Naive thymus-derived CD8-positive, alpha-beta T cell (primary cell): ENCODE measurements around the gene PELI3. TPM values are rescaled to one million over a fixed set of nuclear protein-coding genes. Genes with fewer than 3 reads are reported as not detected.

ENCODE experiments used
- ATAC-seq, 2 donors: fragments of 150-1000 bp; cut with Tn5 transposase in 1 of 2; sonication (Bioruptor Pico), chemical (Tn5 transposase) in 1 of 2; 1 replicate in 1 of 2; 2 replicates in 1 of 2; pipeline ENCODE4 v1.10.0; 2021; ENCODE audit warnings: mild to moderate bottlenecking in 2 of 2, moderate library complexity in 2 of 2
- POLR2A ChIA-PET: fragments of 350-600 bp; sonication (Branson Sonifier 250); formaldehyde crosslinking; loops from one replicate; lab custom pipeline; 2021; ENCODE audit warnings: antibody characterized with exemption; lab: Charles Lee
- DNase-seq, 10 donors: peaks; one replicate each; pipeline versions ENCODE4 v3.0.0 to v3.0.0-alpha.2; 2020 to 2022
- H3K27ac Mint-ChIP-seq, 10 donors: one replicate each; pipeline ENCODE4 v1.8.0; 2020 to 2022; ENCODE audit warnings: mild to moderate bottlenecking in 10 of 10, mixed read lengths in 10 of 10, moderate library complexity in 4 of 10, inconsistent platforms in 1 of 10
- H3K27me3 Mint-ChIP-seq, 5 donors: one replicate each; pipeline ENCODE4 v1.8.0; 2021 to 2022; ENCODE audit warnings: mixed read lengths in 5 of 5
- H3K36me3 Mint-ChIP-seq, 3 donors: one replicate each; pipeline ENCODE4 v1.8.0; 2020 to 2022; ENCODE audit warnings: mixed read lengths in 3 of 3, mild to moderate bottlenecking in 2 of 3, inconsistent platforms in 1 of 3
- H3K4me1 Mint-ChIP-seq, 4 donors: one replicate each; pipeline ENCODE4 v1.8.0; 2021 to 2022; ENCODE audit warnings: mixed read lengths in 4 of 4
- H3K4me3 Mint-ChIP-seq, 10 donors: one replicate each; pipeline ENCODE4 v1.8.0; 2020 to 2022; ENCODE audit warnings: mild to moderate bottlenecking in 10 of 10, mixed read lengths in 10 of 10, moderate library complexity in 6 of 10, inconsistent platforms in 1 of 10
- H3K9me3 Mint-ChIP-seq, 9 donors: one replicate each; pipeline ENCODE4 v1.8.0; 2020 to 2022; ENCODE audit warnings: mixed read lengths in 9 of 9, mild to moderate bottlenecking in 3 of 9, inconsistent platforms in 1 of 9, moderate library complexity in 1 of 9
- polyA plus RNA-seq, 3 donors: library from polyadenylated mRNA; unstranded; fragments of 300-500 nt; fragmentation: Illumina TruSeq; gene quantifications; one replicate each; pipeline ENCODE4 v1.2.3, GENCODE V29; 2021
- total RNA-seq, 8 experiments: library from RNA in 2 of 8; stranded (reverse) in 2 of 8; gene quantifications; one replicate each; pipeline ENCODE4 v1.2.3 and lab custom pipeline; 2021 to 2026

The PELI3 gene, protein sequence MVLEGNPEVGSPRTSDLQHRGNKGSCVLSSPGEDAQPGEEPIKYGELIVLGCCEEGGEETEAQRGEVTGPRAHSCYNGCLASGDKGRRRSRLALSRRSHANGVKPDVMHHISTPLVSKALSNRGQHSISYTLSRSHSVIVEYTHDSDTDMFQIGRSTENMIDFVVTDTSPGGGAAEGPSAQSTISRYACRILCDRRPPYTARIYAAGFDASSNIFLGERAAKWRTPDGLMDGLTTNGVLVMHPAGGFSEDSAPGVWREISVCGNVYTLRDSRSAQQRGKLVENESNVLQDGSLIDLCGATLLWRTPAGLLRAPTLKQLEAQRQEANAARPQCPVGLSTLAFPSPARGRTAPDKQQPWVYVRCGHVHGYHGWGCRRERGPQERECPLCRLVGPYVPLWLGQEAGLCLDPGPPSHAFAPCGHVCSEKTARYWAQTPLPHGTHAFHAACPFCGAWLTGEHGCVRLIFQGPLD
- total RNA-seq (10 to 100 TPM; 15.0 to 16.3 TPM), polyA plus RNA-seq (1 to 10 TPM; 2.7 to 4.1 (median 3.4) TPM), total RNA-seq (lab: John Stamatoyannopoulos, UW) (7.2 to 17.3 (median 10.1) reads per million in 6 experiments)

DNA sequence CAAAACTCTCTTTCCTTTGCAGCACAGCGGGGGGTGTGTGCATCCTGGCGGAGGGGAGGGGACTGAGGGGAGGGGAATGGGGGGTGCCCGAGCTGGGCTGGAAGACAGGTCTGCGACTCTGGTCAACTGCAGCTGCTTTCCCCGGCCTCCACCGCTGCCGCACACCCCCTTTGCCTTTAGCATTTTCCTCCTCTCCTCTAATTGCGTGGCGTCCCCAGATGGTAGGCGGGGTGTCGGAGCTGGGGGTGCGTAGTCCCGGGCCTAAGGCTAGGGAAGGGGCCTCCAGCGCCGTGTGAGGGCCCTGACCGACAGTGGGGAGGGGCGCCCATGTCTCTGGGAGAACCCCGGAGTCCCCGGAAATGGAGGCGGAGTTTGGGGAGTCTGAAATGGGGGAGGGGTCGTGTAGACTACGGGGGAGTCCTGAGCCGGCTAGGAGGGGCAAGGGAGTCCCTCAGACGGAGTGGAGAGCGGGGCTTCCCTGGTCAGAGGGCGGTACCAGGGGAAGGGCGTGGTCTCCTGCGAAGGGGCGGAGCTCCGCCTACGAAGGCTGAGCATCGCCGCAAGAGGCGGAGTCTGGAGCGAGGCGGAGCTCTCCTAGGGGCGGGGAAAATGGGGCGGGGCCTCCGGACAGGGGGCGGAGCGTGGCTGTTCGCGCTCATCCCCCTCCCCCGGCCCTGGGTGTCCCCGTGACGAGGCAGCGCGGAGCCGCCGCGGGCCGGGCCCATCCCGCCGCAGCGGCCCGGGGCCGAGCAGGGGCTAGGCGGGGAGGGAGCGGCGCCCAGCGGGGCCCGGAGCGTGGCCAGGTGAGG lies at the start of gene PELI3:
PELI3 (plus strand) TSS at position 681 of the 809 bp plus-strand sequence. CDS start 1,224 bp downstream, outside the sequence.
- H3K4me3 Mint-ChIP-seq: peak within 1 kb of the TSS; percentile 86 to 93 (median 90)
- POLR2A ChIA-PET: interaction anchor here (0.6 to 5.4 kb wide), 17 partner anchors 9 to 211 kb away, joined by 3 to 46 read pairs (median 4); partner anchors contain the start of genes BBS1, DPP3, MRPL11 and RBM14
- no peaks in the 10 kb centered on the region for H3K27me3 Mint-ChIP-seq
- DNase-seq: peak; percentile 87 to 97 (median 94)
- H3K27ac Mint-ChIP-seq: peak within 1 kb of the TSS; percentile 72 to 97 (median 94)
- peaks cover 0 to 2% (median 0%) of the 10 kb centered on the region in 3 donors for H3K36me3 Mint-ChIP-seq
- peaks cover 0 to 5% (median 0%) of the 10 kb centered on the region in 9 donors for H3K9me3 Mint-ChIP-seq
- ATAC-seq: peak; percentile 85 to 91
- H3K4me1 Mint-ChIP-seq: peaks cover 8 to 34% (median 19%) of the 10 kb centered on the region in 4 donors

DNA sequence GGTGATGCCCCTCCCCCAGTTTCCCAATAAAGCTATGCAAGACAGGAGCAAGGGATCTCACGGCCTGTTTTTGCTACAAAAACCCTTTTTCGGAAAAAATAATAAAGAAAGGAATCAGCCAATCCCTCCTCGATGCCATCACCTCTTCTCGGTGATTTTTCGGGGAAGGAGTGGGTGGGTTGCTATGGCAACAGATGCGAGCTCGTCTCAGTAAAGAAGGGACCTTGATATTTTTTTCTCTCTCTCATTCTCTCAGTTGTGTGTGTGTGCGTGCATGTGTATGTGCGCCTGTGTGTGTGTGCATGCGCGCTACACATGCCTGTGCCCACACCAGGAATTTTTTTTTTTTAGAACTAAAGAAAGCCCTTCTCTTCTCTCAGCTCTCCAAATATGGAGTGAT lies 49.7 kb upstream of the PELI3 start:
- H3K9me3 Mint-ChIP-seq: peaks cover 0 to 15% (median 5%) of the 10 kb centered on the region in 9 donors
- H3K27me3 Mint-ChIP-seq: peaks cover 38 to 75% (median 59%) of the 10 kb centered on the region in 5 donors

DNA sequence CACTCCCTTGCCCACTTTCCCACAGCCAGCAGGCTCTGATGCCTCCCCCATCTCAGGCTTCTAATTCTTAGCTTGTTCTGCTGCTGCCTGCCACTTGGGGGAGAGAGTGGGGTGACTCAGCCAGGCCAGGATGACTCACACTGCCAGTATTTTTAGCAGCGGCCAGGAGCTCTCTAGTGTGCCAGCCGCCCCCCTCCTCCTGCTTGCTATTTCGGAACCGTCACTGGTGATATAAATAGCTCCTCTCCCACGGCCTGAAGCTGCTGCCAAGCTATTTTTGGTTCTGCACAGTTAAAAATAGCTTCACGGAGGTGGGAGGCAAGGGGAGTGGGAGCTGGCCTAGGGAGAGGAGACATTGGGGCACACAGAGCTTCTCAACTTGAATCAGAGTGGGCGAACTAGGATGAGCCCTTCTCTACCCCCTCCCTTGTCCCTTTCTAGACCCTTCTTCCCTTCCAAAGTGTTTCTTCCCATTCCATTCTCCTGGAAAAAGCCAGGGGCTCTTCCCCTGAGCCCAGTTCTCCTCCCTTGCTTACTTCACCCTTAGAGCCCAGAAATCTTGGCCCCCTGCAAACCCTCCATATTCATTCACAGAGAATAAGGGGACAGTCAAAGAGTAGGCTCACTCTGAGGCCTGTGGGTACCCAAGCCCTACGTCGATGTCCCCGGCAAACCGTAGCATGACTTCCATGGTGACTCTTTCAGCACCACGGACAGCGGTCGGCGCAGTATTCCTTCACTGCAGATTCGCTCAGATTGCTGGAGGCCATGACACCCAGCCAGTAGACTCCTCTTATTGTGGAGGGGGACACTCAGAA lies 48.3 kb upstream of the PELI3 start:
- POLR2A ChIA-PET: interaction anchor here (0.5 kb wide), 1 partner anchor 19 kb away, joined by 3 read pairs; no protein-coding TSS in a partner anchor
- peak overlapping the region in 1 of 10 donors; percentile 94 for H3K27ac Mint-ChIP-seq
- H3K4me3 Mint-ChIP-seq: no peak overlapping the region
- H3K4me1 Mint-ChIP-seq: peaks cover 5 to 13% (median 9%) of the 10 kb centered on the region in 4 donors
- DNase-seq: peak; percentile 6 to 73 (median 37)
- peak in 1 of 2 donors; percentile 33 for ATAC-seq
- peaks cover 0 to 22% (median 5%) of the 10 kb centered on the region in 9 donors for H3K9me3 Mint-ChIP-seq
- H3K36me3 Mint-ChIP-seq: peaks cover 0 to 11% (median 2%) of the 10 kb centered on the region in 3 donors
- peaks cover 36 to 64% (median 52%) of the 10 kb centered on the region in 5 donors for H3K27me3 Mint-ChIP-seq

More for the DNA sequence above, 49.7 kb upstream of the PELI3 start:
- no peak overlapping the region for H3K27ac Mint-ChIP-seq
- H3K4me1 Mint-ChIP-seq: peaks cover 5 to 13% (median 9%) of the 10 kb centered on the region in 4 donors
- no peak for DNase-seq
- no peak overlapping the region for H3K4me3 Mint-ChIP-seq
- POLR2A ChIA-PET: interaction anchor here (0.6 kb wide), 1 partner anchor 1535 kb away, joined by 3 read pairs; no protein-coding TSS in a partner anchor
- peaks cover 0 to 11% (median 2%) of the 10 kb centered on the region in 3 donors for H3K36me3 Mint-ChIP-seq
- no peak for ATAC-seq

DNA sequence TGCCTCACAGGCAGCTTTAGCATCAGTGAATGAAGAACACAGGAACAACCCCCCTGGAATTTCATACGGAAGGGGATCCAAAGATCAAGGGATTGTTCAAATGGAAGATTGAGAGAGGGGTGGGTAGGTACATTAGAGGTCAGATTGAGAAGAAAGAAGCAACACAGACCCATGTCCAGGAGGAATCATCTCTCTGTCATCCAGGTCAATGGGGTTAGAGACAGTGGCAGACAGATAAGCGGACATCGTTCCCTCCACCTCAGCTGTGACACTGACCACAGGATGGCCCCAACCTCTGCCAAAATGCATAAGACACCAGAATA lies 47.8 kb upstream of the PELI3 start:
- no peak overlapping the region for H3K4me3 Mint-ChIP-seq
- DNase-seq (no peak), ATAC-seq (no peak)
- peak overlapping the region in 2 of 10 donors; percentile 49 to 94 for H3K27ac Mint-ChIP-seq
- H3K4me1 Mint-ChIP-seq: peaks cover 5 to 13% (median 9%) of the 10 kb centered on the region in 4 donors
- peaks cover 0 to 22% (median 5%) of the 10 kb centered on the region in 9 donors for H3K9me3 Mint-ChIP-seq
- POLR2A ChIA-PET: no interaction called here
- H3K36me3 Mint-ChIP-seq: peaks cover 0 to 11% (median 2%) of the 10 kb centered on the region in 3 donors
- peaks cover 36 to 58% (median 52%) of the 10 kb centered on the region in 5 donors for H3K27me3 Mint-ChIP-seq

DNA sequence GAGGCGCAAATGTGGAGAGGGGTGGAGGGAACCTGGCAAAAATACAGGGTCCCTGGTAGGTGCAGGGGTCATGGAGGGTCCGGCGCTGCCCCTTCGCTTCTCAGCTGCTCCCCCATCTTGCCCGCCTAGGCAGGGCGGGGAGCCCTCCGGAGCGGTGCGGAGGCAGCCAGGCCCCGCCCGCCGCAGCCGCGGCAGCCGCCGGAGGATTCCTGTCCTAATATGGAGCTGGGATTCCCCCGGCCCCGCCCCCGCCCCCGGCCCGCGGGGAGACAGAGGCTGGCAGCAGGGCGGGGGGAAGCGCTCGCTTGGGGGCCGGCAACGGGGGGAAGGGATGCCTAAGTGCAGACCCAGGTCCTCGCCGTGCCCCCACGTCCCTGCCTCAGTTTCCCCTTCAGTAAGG lies 46.9 kb upstream of the PELI3 start:
- Mint-ChIP-seq H3K4me1 (peaks cover 5 to 13% (median 8%) of the 10 kb centered on the region in 4 donors), H3K36me3 (peaks cover 0 to 11% (median 2%) of the 10 kb centered on the region in 3 donors), H3K27me3 (peaks cover 30 to 50% (median 45%) of the 10 kb centered on the region in 5 donors), H3K4me3 (no peak overlapping the region), H3K9me3 (peaks cover 0 to 22% (median 5%) of the 10 kb centered on the region in 9 donors), H3K27ac (no peak overlapping the region)
- no peak for ATAC-seq
- DNase-seq: no peak
- POLR2A ChIA-PET: no interaction called here

DNA sequence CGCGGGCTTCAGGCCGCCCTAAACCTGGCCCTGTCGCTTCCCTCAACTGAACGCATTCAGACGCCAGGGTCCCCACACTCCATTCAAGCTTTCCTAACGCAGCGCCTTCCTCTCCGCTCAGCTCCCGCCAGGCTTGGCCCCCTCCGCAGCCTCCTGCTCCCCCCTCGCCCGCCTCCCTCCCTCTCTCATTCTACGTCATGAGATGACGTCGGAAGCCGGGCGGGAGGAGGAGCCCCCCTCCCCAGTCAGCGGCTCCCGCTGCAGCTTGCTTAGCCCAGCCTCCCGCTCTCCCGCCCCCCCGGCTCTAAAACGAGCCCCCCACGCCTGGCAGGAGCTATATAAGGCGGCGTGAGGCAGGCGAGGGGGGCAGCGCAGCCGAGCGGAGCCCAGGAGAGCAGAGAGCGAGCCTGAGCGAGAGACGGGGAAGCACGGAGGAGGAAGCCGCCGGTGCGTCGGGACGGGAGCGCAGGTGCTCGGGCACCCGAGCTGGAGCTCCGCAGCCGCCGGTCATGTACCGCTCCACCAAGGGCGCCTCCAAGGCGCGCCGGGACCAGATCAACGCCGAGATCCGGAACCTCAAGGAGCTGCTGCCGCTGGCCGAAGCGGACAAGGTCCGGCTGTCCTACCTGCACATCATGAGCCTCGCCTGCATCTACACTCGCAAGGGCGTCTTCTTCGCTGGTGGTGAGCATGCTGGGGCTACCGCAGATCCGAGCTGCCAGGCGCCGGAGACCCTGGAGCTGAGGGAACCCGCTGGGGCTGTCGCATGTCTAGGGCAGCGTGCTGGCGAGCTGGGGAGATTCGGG lies 45.8 kb upstream of the PELI3 start, which contains the start of gene NPAS4:
NPAS4 (plus strand) TSS at position 365 of the 806 bp plus-strand sequence; CDS start at position 510, 145 bp downstream.
- Mint-ChIP-seq H3K9me3 (peaks cover 0 to 22% (median 5%) of the 10 kb centered on the region in 9 donors), H3K27me3 (peaks cover 31 to 46% (median 34%) of the 10 kb centered on the region in 5 donors), H3K4me1 (peaks cover 5 to 13% (median 8%) of the 10 kb centered on the region in 4 donors), H3K4me3 (peak within 1 kb of the TSS in 2 of 10 donors; percentile 24 to 53), H3K36me3 (peaks cover 0 to 11% (median 2%) of the 10 kb centered on the region in 3 donors), H3K27ac (peak within 1 kb of the TSS in 3 of 10 donors; percentile 11 to 69 (median 64))
- DNase-seq (no peak), ATAC-seq (no peak)
- POLR2A ChIA-PET: interaction anchor here (0.6 to 1.5 kb wide), 11 partner anchors 11 to 421 kb away, joined by 3 to 10 read pairs (median 3); partner anchors contain the start of genes DPP3, MRPL11, PELI3 and RBM14

DNA sequence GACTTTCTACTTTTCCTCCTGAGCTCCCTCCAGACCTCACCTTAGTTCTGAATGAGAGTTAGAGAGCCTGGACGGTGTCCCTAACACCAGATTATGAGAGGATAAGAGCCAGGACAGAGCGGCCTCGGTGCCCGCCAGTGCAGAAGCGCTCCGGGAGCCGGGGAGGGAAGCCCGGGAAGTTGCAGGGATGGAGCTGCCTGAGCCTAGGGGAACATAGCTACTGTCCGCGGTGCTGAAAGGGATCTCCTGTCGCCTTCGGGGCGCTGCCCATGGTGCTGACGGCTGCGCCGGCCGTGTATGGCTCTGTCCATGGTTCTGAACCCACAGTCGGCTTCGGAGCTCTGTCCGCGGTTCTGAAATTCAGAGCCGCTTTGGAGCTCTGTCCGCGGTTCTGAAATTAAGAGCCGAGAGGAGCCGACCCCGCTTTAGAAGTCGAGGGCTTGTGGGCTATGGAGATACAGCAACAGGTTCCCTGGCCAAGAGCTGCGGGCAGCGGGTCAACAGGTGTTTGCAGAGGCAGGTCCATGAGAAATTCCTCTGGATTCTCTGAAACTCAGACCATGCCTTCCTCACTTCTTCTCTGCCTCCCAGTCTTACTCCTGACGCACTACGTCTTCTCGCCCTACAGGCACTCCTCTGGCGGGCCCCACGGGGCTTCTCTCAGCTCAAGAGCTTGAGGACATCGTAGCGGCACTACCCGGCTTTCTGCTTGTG lies 45.1 kb upstream of the PELI3 start:
- Mint-ChIP-seq H3K4me1 (peaks cover 5 to 13% (median 8%) of the 10 kb centered on the region in 4 donors), H3K27me3 (peaks cover 24 to 41% (median 28%) of the 10 kb centered on the region in 5 donors), H3K4me3 (peak overlapping the region in 2 of 10 donors; percentile 24 to 53), H3K36me3 (peaks cover 0 to 11% (median 2%) of the 10 kb centered on the region in 3 donors), H3K27ac (peak overlapping the region in 3 of 10 donors; percentile 11 to 69 (median 64)), H3K9me3 (peaks cover 0 to 22% (median 5%) of the 10 kb centered on the region in 9 donors)
- POLR2A ChIA-PET: interaction anchor here (0.5 to 1.5 kb wide), 12 partner anchors 12 to 421 kb away, joined by 3 to 10 read pairs (median 3); partner anchors contain the start of genes DPP3, MRPL11, PELI3 and RBM14
- ATAC-seq (peak; percentile 75 to 91), DNase-seq (peak; percentile 83 to 97 (median 89))

DNA sequence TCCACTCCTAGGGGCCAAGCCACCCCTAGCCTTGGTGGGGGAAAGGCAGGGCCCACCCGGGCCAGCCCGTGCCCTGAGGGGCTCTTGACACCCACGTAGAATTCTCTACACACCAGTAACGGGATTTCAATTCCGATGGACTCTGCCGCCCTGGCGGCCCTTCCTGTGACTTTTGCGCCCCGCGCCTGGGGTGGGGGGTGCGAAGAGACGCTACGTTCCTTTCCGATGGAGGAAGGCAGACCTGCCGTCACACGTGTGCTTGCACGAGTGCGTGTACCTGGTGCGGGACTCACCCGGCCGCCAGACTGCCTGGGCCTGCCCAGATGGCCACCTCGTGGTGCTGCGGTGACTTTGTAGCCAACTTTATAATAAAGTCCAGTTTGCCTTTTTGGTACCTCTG lies 40.4 kb upstream of the PELI3 start:
- Mint-ChIP-seq H3K36me3 (peaks cover 0 to 4% (median 2%) of the 10 kb centered on the region in 3 donors), H3K4me3 (no peak overlapping the region), H3K27ac (no peak overlapping the region), H3K4me1 (peaks cover 0 to 6% (median 3%) of the 10 kb centered on the region in 4 donors), H3K27me3 (peaks cover 0 to 16% (median 2%) of the 10 kb centered on the region in 5 donors), H3K9me3 (peaks cover 0 to 7% (median 0%) of the 10 kb centered on the region in 9 donors)
- DNase-seq (no peak), ATAC-seq (no peak)
- POLR2A ChIA-PET: no interaction called here

DNA sequence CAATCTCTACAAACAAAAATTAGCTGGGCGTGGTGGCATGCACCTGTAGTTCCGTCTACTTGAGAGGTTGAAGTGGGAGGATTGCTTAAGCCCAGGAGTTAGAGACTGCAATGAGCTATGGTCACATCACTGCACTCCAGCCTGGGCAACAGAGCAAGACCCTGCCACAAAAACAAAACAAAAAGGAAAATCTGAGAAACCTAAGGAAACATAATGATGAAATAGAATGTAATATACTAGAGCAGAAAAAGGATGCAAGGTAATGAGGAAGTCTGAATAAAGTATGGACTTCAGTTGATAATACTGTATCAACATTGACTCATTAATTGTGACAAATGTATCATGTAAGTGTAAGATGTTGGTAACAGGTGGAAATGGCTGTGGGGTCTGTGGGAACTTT lies 37.8 kb upstream of the PELI3 start:
- ATAC-seq (no peak), DNase-seq (no peak)
- no peak overlapping the region for H3K27ac Mint-ChIP-seq
- H3K4me3 Mint-ChIP-seq: no peak overlapping the region
- peaks cover 0 to 24% (median 8%) of the 10 kb centered on the region in 3 donors for H3K36me3 Mint-ChIP-seq
- H3K9me3 Mint-ChIP-seq: no peaks in the 10 kb centered on the region
- peaks cover 0 to 14% (median 0%) of the 10 kb centered on the region in 5 donors for H3K27me3 Mint-ChIP-seq
- H3K4me1 Mint-ChIP-seq: peaks cover 0 to 5% (median 1%) of the 10 kb centered on the region in 4 donors
- POLR2A ChIA-PET: interaction anchor here (1.7 kb wide), 1 partner anchor 10 kb away, joined by 7 read pairs; the partner anchor contains the start of gene MRPL11
